ENCODE measurements around the gene NTN1. TPM values are rescaled to one million over a fixed set of nuclear protein-coding genes. Genes with fewer than 3 reads are reported as not detected.

The NTN1 gene
- total and polyA plus RNA-seq, 2 of the 4 experiments (the other 2 are of a cell fraction), result under 0.01 to 0.07 TPM

- no peak for TF ChIP-seq MAZ (IDR thresholded peaks at IDR 0.05; ENCODE audit: borderline replicate concordance, low read depth, low read length)
Observed at GRCh38 chr17:9123594-9124553, 102.6 kb downstream of the NTN1 start (continued).

- Histone ChIP-seq H3K14ac (replicated peaks; ENCODE audit: low read depth, low read length) (no peak overlapping the region), H2AFZ (replicated peaks; ENCODE audit: low read length, poor library complexity) (no peak overlapping the region), H4K20me1 (ENCODE audit: insufficient read depth, low read length) (no peaks in the 10 kb centered on the region), H3K4me3 (ENCODE audit: insufficient read depth, low read depth, low read length) (no peak overlapping the region), H3K4ac (ENCODE audit: low read depth, low read length) (no peak overlapping the region), H4K91ac (ENCODE audit: insufficient read depth, low read depth, low read length) (no peak overlapping the region), H3K27me3 (ENCODE audit: control insufficient read depth, insufficient read depth, low read length) (no peaks in the 10 kb centered on the region; the same call in 1 of the 2 replicates), H3K23ac (ENCODE audit: low read depth, low read length) (no peak overlapping the region), H3K56ac (ENCODE audit: extremely low read depth, insufficient read depth, low read length) (no peak overlapping the region), H2BK120ac (ENCODE audit: low read depth, low read length) (no peak overlapping the region), H4K5ac (ENCODE audit: low read depth, low read length) (no peak overlapping the region), H3K27ac (ENCODE audit: insufficient read depth, low read length) (no peak overlapping the region), H3K18ac (ENCODE audit: low read depth, low read length) (no peak overlapping the region), H2BK15ac (ENCODE audit: low read depth, low read length) (no peak overlapping the region), H2BK5ac (ENCODE audit: low read depth, low read length, poor library complexity, severe bottlenecking) (no peak overlapping the region), H3K36me3 (ENCODE audit: control insufficient read depth, insufficient read depth, low read length) (no peaks in the 10 kb centered on the region), H3K4me1 (ENCODE audit: control insufficient read depth, insufficient read depth, low read length) (no peaks in the 10 kb centered on the region), H3K79me1 (ENCODE audit: low read depth in 1 of 2, low read length in 2 of 2) (no peaks in the 10 kb centered on the region), H3K4me2 (ENCODE audit: low read depth, low read length) (no peak overlapping the region), H2AK5ac (ENCODE audit: low read depth, low read length) (no peak overlapping the region), H2AK9ac (replicated peaks; ENCODE audit: low read depth, low read length, poor library complexity) (no peak overlapping the region), H3K9ac (ENCODE audit: low read depth, low read length) (no peak overlapping the region), H2BK20ac (ENCODE audit: low read depth, low read length) (no peak overlapping the region), H3K9me3 (ENCODE audit: control insufficient read depth, insufficient read depth, low read length) (peaks cover 3% of the 10 kb centered on the region; the same call in 1 of the 2 replicates), H3K9me1 (ENCODE audit: insufficient read depth, low read length) (no peaks in the 10 kb centered on the region), H4K8ac (ENCODE audit: low read depth in 2 of 2, low read length in 2 of 2) (no peak overlapping the region)
- POLR2A ChIA-PET (ENCODE audit: unreplicated experiment), result no interaction called here
- CTCF ChIA-PET, result no interaction called here
- no peak for TF ChIP-seq SMC3 (IDR thresholded peaks at IDR 0.05; ENCODE audit: low read depth, low read length)
- no peak for TF ChIP-seq NFE2L2 (IDR thresholded peaks at IDR 0.05; ENCODE audit: low read depth, low read length)
- no peak for TF ChIP-seq RAD21 (IDR thresholded peaks at IDR 0.05; ENCODE audit: low read length)
- ATAC-seq (ENCODE audit: low read depth), result no peak
- in situ Hi-C loops (cut with MboI; ENCODE audit: low sequenced_read_pairs) (no loop called here), intact Hi-C loops (cut with micrococcal nuclease) (no loop called here), dilution Hi-C loops (cut with HindIII; ENCODE audit: low sequenced_read_pairs, unreplicated experiment) (no loop called here)
- no CpG with 5 or more reads among the region's 10 CpGs for WGBS, 2 experiments (ENCODE audit: extremely low coverage in 2 of 2, insufficient read length in 1 of 2)
- DNase-seq, result no peak
- no TSS peak for BruUV-seq (replicated peaks)
Observed at GRCh38 chr17:9124554-9124935, 103.2 kb downstream of the NTN1 start.
